ENCODE results near the gene GOLGA6C. TPM values are rescaled to one million over a fixed set of nuclear protein-coding genes. Genes with fewer than 3 reads are reported as not detected.
"Not testable (repeated sequence)": the region's sequence is repeated elsewhere in the genome, so short reads cannot be mapped to it uniquely, and the experiment has no call there.

Gene GOLGA6C
- total and polyA plus RNA-seq, 4 donors, result 0.08 TPM; not detected in 3

- DNase-seq (ENCODE audit: low spot score), result no peak
- Histone ChIP-seq H3K36me3 (ENCODE audit: control insufficient read depth in 4 of 4, insufficient read depth in 3 of 4, low read depth in 1 of 4, low read length in 3 of 4) (no peaks in the 10 kb centered on the region), H3K9me3 (ENCODE audit: control insufficient read depth in 4 of 4, low read length in 3 of 4) (no peaks in the 10 kb centered on the region), H3K27ac (ENCODE audit: low read depth in 1 of 2, low read length in 2 of 2) (no peak overlapping the region), H3K4me3 (ENCODE audit: low read depth in 1 of 3, low read length in 3 of 3) (no peak overlapping the region), H3K9ac (ENCODE audit: low read depth in 1 of 2, low read length in 2 of 2) (no peak overlapping the region), H3K27me3 (ENCODE audit: control insufficient read depth in 4 of 4, insufficient read depth in 4 of 4, low read length in 3 of 4) (no peaks in the 10 kb centered on the region), H3K4me1 (ENCODE audit: control insufficient read depth in 4 of 4, insufficient read depth in 4 of 4, low read length in 3 of 4) (no peaks in the 10 kb centered on the region)
- 90% methylated on average over 5 of the region's 5 CpGs for WGBS
- TF ChIP-seq FOXA2 (IDR thresholded peaks at IDR 0.05) (no peak), CTCF (IDR thresholded peaks at IDR 0.05; ENCODE audit: low read depth, low read length, missing input control) (no peak)
These were observed 56.6 kb downstream of the GOLGA6C start for GRCh38 chr15:75314552-75315290.

GRCh38 chr15:75319231-75319897 is 61.2 kb downstream of the GOLGA6C start:
- not testable (repeated sequence) for DNase-seq (ENCODE audit: low spot score); H3K9me3 ChIP-seq (ENCODE audit: control insufficient read depth in 4 of 4, low read length in 3 of 4); H3K4me1 ChIP-seq (ENCODE audit: control insufficient read depth in 4 of 4, insufficient read depth in 4 of 4, low read length in 3 of 4); H3K27ac ChIP-seq (ENCODE audit: low read depth in 1 of 2, low read length in 2 of 2); H3K4me3 ChIP-seq (ENCODE audit: low read depth in 1 of 3, low read length in 3 of 3); H3K9ac ChIP-seq (ENCODE audit: low read depth in 1 of 2, low read length in 2 of 2); H3K27me3 ChIP-seq (ENCODE audit: control insufficient read depth in 4 of 4, insufficient read depth in 4 of 4, low read length in 3 of 4); H3K36me3 ChIP-seq (ENCODE audit: control insufficient read depth in 4 of 4, insufficient read depth in 3 of 4, low read depth in 1 of 4, low read length in 3 of 4)
- WGBS, result 88% methylated on average over 5 of the region's 5 CpGs

Small RNA genes within 50 kb of the gene (small RNA-seq; reads per million reads assigned to genes)
- gene AC068338.1 (not detected), gene RN7SL327P (not detected), gene RN7SL489P (not detected)

Other genes with a start within 250 kb of the GOLGA6C start
- 1 to 10 TPM; 7.4 to 9.3 TPM for gene PPCDC, start 234.7 kb upstream of the GOLGA6C start, total RNA-seq
- 1 to 10 TPM; 7.6 to 9.1 TPM for gene PPCDC, start 234.7 kb upstream of the GOLGA6C start, polyA plus RNA-seq
- 1 to 10 TPM; 2.3 to 4.0 TPM for gene C15orf39, start 56.5 kb upstream of the GOLGA6C start, total RNA-seq
- 1 to 10 TPM; 1.2 to 3.7 TPM for gene C15orf39, start 56.5 kb upstream of the GOLGA6C start, polyA plus RNA-seq
- gene GOLGA6D, start 24.5 kb downstream of the GOLGA6C start, total RNA-seq, result under 1 TPM; 0.05 to 0.08 TPM
- under 1 TPM; 0.02 to 0.06 TPM for gene GOLGA6D, start 24.5 kb downstream of the GOLGA6C start, polyA plus RNA-seq
- gene COMMD4, start 77.7 kb downstream of the GOLGA6C start, total RNA-seq, result 10 to 100 TPM; 21.2 to 28.3 TPM
- 10 to 100 TPM; 46.2 to 56.0 TPM for gene COMMD4, start 77.7 kb downstream of the GOLGA6C start, polyA plus RNA-seq
- 10 to 100 TPM in 1 of 2 donors, 1 to 10 TPM in 1; 5.3 to 25.8 TPM for gene NEIL1, start 88.7 kb downstream of the GOLGA6C start, total RNA-seq
- gene NEIL1, start 88.7 kb downstream of the GOLGA6C start, polyA plus RNA-seq, result 10 to 100 TPM; 11.2 to 23.8 TPM
- gene MAN2C1, start 110.3 kb downstream of the GOLGA6C start, total RNA-seq, result 100 to 1,000 TPM in 1 of 2 donors, 10 to 100 TPM in 1; 61.8 to 143 TPM
- 10 to 100 TPM; 44.3 to 57.3 TPM for gene MAN2C1, start 110.3 kb downstream of the GOLGA6C start, polyA plus RNA-seq
- 10 to 100 TPM; 19.6 to 21.9 TPM for gene SIN3A, start 193.4 kb downstream of the GOLGA6C start, total RNA-seq
- gene SIN3A, start 193.4 kb downstream of the GOLGA6C start, polyA plus RNA-seq, result 1 to 10 TPM; 6.8 to 7.1 TPM

Measured in liver (tissue), 10 donors.